Measurements from ENCODE around the gene ZPBP2.

The ZPBP2 gene

GRCh38 chr17:39904990-39905288, 36.9 kb downstream of the ZPBP2 start:
- no peak for DNase-seq (ENCODE audit: extremely low read depth in 1 of 2, low read depth in 1 of 2)

DNA sequence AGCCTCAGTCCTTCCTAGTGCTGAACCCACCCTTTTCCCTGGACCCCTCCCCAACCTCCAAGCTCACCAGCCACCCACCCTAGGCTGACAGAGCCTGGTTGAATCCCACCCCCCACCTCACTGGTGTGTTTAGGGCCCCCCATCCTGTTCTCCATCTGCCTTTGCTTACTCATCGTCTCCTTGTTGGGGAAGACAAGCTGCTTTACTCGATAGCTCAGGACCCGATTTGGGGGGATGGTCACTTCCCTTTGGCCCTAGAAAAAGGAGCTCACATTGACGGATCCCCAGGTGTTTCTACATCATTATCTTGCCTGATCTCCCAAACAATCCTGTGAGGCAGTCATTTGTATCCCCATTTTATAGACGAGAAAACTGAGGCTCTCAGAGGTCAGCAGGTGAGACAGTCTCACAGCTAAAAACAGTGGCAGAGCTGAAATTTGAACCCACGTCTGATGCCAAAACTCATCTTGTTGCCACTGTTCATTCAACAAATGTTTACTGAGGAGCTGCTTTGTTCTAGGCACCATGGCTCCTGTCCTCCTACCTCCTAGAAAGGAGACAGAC, 40.9 kb downstream of the ZPBP2 start:
- DNase-seq (ENCODE audit: extremely low read depth in 1 of 2, low read depth in 1 of 2) = no peak

GRCh38 chr17:39913989-39914388, 46.0 kb downstream of the ZPBP2 start:
- no peak for DNase-seq (ENCODE audit: extremely low read depth in 1 of 2, low read depth in 1 of 2)

DNA sequence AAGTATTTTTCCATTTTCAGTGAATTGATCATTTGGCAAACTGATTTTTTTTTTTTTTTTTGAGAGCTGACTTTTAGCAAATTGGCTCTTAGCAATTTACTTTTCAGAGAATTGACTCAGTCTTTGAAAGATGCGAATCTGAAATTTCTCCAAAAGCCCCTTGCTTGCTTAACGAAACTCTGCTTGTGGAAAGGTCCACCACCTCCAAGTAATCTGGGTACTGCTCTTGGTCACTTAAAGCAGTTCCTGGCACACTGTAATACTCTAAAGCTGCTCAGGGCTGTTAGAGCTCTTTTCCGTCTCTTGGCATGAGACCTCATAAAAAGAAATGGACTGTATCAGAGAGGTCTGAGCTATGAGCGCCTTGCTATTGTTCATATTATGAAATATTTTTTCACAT, 47.6 kb downstream of the ZPBP2 start:
- no peak for DNase-seq (ENCODE audit: extremely low read depth in 1 of 2, low read depth in 1 of 2)

GRCh38 chr17:39916918-39917317, 48.9 kb downstream of the ZPBP2 start:
- no peak for DNase-seq (ENCODE audit: extremely low read depth in 1 of 2, low read depth in 1 of 2)

DNA sequence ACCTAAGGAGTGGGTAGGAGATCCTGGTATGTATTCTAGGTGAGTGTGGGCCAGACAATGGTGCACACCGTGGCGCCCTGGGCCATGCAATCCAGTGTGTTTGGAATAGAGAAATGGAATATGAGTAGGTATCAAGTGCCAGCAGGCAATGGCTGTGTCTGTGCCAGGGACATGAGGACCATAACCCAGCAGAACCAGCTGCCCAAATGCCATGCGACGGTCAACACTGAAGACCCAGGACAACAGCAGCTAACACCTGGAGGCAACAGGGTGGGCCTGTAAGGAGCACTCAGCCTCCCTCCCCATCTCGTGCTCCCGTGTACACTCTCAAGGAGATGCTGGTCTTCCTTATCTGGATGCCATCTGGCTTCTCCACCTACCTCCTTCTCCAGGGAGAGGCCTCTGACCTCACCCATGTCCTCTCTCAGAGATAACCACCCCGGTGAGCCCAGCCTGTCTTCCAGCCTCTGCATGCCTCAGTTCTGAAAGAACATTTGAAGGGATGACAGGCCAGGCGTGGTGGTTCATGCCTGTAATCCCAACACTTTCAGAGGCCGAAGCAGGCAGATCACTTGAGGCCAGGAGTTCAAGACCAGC, 51.2 kb downstream of the ZPBP2 start:
- no peak for DNase-seq (ENCODE audit: extremely low read depth in 1 of 2, low read depth in 1 of 2)

- DNase-seq (ENCODE audit: extremely low read depth in 1 of 2, low read depth in 1 of 2) = no peak
Observed at GRCh38 chr17:39920218-39921210, 52.5 kb downstream of the ZPBP2 start.

DNA sequence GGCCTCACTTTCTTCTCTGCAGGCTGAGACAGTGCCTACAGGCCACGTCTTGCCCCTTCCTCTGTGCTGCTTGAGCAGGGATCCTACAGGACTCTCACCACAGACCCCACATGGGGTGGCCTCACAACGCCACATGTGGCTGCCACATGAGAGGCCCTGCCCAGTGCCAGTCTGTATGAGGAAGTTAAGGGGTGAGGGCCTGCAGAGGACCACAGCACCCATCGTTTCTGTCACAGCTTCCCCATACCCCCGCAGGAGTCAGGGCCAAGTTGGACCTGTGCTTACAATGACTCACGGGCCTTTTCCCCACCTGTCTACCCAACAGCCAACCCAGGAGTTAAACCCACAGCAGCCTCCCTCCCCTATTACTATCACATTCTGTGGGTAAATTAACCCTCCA, 53.3 kb downstream of the ZPBP2 start:
- DNase-seq (ENCODE audit: extremely low read depth in 1 of 2, low read depth in 1 of 2) = no peak

DNA sequence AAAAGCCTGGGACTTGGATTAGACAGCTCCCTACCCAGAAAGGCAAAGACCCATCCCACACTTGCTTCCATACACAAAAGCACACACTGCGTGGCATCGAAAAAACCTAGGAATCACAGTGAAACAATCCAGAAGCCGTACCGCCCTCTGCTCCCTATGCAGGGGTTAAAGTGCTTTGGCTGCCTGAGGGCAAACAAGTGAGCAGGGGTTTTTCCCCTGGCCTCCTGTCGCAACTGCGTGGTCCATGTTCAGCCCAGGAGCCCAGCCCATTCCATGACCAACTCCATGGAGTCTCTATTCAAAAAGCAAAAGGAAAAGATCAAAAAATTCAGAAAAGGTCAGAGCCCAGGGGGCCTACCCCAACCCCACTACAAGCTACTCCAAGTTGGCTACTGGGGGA, 54.0 kb downstream of the ZPBP2 start:
- DNase-seq (ENCODE audit: extremely low read depth in 1 of 2, low read depth in 1 of 2) = no peak

- no peak for DNase-seq (ENCODE audit: extremely low read depth in 1 of 2, low read depth in 1 of 2)
Observed at GRCh38 chr17:39923230-39923629, 55.2 kb downstream of the ZPBP2 start.

GRCh38 chr17:39923836-39924690, 56.1 kb downstream of the ZPBP2 start:
- no peak for DNase-seq (ENCODE audit: extremely low read depth in 1 of 2, low read depth in 1 of 2)

- no peak for DNase-seq (ENCODE audit: extremely low read depth in 1 of 2, low read depth in 1 of 2)
Observed at GRCh38 chr17:39924691-39925055, 56.7 kb downstream of the ZPBP2 start.

GRCh38 chr17:39925282-39926134, 57.5 kb downstream of the ZPBP2 start:
- DNase-seq (ENCODE audit: extremely low read depth in 1 of 2, low read depth in 1 of 2) = no peak

DNA sequence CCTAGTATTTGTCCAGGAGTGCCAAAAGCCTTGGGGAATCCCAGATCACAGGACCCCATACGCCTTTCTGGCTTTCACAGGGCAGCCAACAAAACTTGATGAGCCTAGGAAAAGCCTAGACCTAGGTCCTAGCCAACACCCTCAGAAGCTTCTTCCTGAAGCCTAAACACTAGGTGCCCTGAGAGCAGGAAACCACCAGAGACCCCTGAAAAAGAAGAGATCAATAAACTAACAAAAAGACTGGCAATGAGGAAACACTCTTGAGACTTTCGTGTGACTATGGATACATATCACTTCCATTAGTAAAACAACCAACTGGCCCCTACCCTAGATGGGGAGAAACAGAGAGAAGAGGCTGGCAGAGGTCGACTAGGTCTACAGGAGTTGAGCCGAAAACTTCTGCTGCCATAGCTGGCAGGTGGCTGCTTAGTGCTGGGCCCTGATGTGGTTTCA, 58.2 kb downstream of the ZPBP2 start:
- DNase-seq (ENCODE audit: extremely low read depth in 1 of 2, low read depth in 1 of 2) = no peak

GRCh38 chr17:39926588-39927100, 58.6 kb downstream of the ZPBP2 start:
- DNase-seq (ENCODE audit: extremely low read depth in 1 of 2, low read depth in 1 of 2) = peak in 1 of 2 donors; percentile 39
